K562 (cell line): ENCODE results near the gene KLHL6. TPM values are rescaled to one million over a fixed set of nuclear protein-coding genes. Genes with fewer than 3 reads are reported as not detected.

Experiments used
- ATAC-seq: fragments of 200-7000 bp; cut with Tn5 transposase; 3 replicates; pipeline ENCODE4 v1.9.1; 2020; ENCODE audit warnings: moderate library complexity
- BruUV-seq: library from RNA; stranded (reverse); fragments of 400-500 nt; replicated peaks from 2 replicates; lab custom pipeline; 2021; lab: Mats Ljungman, UMichigan
- CTCF ChIA-PET: fragments of 300-600 bp; formaldehyde crosslinking; extraction: SDS; loops from one replicate; lab custom pipeline; 2021; ENCODE audit warnings: low intra/inter-chr PET ratio; lab: Yijun Ruan, JAX
- POLR2A ChIA-PET: fragments of 300-600, 350-650 bp; sonication (Branson Sonifier 250); formaldehyde crosslinking; extraction: SDS; loops from one replicate; lab custom pipeline; 2021; ENCODE audit warnings: antibody characterized with exemption, inconsistent platforms; lab: Yijun Ruan, JAX
- DNase-seq, 4 experiments: peaks; one replicate each; pipeline versions ENCODE4 v3.0.0 to v3.0.0-alpha.2; 2011 to 2018; ENCODE audit warnings: low spot score in 3 of 4, mixed read lengths in 3 of 4; ENCODE audit errors: extremely low read depth in 1 of 4
- FAIRE-seq: peaks from 2 replicates; lab custom pipeline; 2011; peaks lifted over from hg19 to GRCh38; lab: Jason Lieb, UNC
- H2AFZ ChIP-seq: 2 replicates; pipeline ENCODE4 v1.6.0; 2011; ENCODE audit warnings: low read depth, low read length, control low read depth, inconsistent platforms
- H3K27ac ChIP-seq: fragments of 200-600 bp; 3 replicates; pipeline ENCODE4 v1.8.0; 2011; ENCODE audit warnings: low read depth, mild to moderate bottlenecking, control low read depth, inconsistent platforms, low read length, moderate library complexity, mixed read lengths; ENCODE audit errors: extremely low read depth
- H3K27me3 ChIP-seq, 2 experiments: fragments of 300-600 bp in 1 of 2; 2 replicates in 1 of 2; 3 replicates in 1 of 2; pipeline versions ENCODE4 v1.6.0 to v1.8.0; 2011; ENCODE audit warnings: inconsistent platforms in 2 of 2, low read length in 2 of 2, mild to moderate bottlenecking in 1 of 2, mixed read lengths in 1 of 2, moderate library complexity in 1 of 2; ENCODE audit not compliant: control insufficient read depth in 2 of 2, insufficient read depth in 2 of 2
- H3K36me3 ChIP-seq: fragments of 300-600 bp; 3 replicates; pipeline ENCODE4 v1.8.0; 2011; ENCODE audit warnings: mild to moderate bottlenecking, low read length, inconsistent platforms; ENCODE audit not compliant: control insufficient read depth, insufficient read depth
- H3K4me1 ChIP-seq, 2 experiments: fragments of 200-600 bp in 1 of 2; replicated peaks in 1 of 2; 2 replicates in 1 of 2; 3 replicates in 1 of 2; pipeline versions ENCODE4 v1.5.1 to v1.8.0; 2011; ENCODE audit warnings: inconsistent platforms in 2 of 2, low read length in 2 of 2, mild to moderate bottlenecking in 1 of 2, mixed read lengths in 1 of 2, moderate library complexity in 1 of 2; ENCODE audit not compliant: control insufficient read depth in 2 of 2, insufficient read depth in 2 of 2
- H3K4me2 ChIP-seq: 2 replicates; pipeline ENCODE4 v1.6.1; 2011; ENCODE audit warnings: low read length, control low read depth, inconsistent platforms, mixed read lengths; ENCODE audit not compliant: insufficient read depth
- H3K4me3 ChIP-seq: fragments of 200-600 bp; sonication (generic), shearing (Covaris generic); 2 replicates; pipeline ENCODE4 v1.5.1; 2016; ENCODE audit warnings: control low read depth, inconsistent platforms
- H3K79me2 ChIP-seq: fragments of 200-600 bp; 3 replicates; pipeline ENCODE4 v1.8.0; 2011; ENCODE audit warnings: low read length, inconsistent platforms; ENCODE audit not compliant: control insufficient read depth, insufficient read depth
- H3K9ac ChIP-seq, 2 experiments: 2 replicates each; pipeline versions ENCODE4 v1.6.0 to v1.6.1; 2011; ENCODE audit warnings: low read depth in 2 of 2, low read length in 2 of 2, control low read depth in 1 of 2, inconsistent platforms in 1 of 2, mild to moderate bottlenecking in 1 of 2, mixed read lengths in 1 of 2; ENCODE audit not compliant: insufficient read depth in 1 of 2
- H3K9me1 ChIP-seq: one replicate; pipeline ENCODE4 v1.6.0; 2011; ENCODE audit warnings: inconsistent platforms, mild to moderate bottlenecking, low read length, moderate library complexity; ENCODE audit not compliant: control insufficient read depth, insufficient read depth
- H3K9me3 ChIP-seq: replicated peaks from 2 replicates; pipeline ENCODE4 v1.5.1; 2011; ENCODE audit warnings: low read depth, low read length, inconsistent platforms; ENCODE audit not compliant: control insufficient read depth, insufficient read depth
- H4K20me1 ChIP-seq: replicated peaks from 2 replicates; pipeline ENCODE4 v1.6.1; 2011; ENCODE audit warnings: low read length, inconsistent platforms, mixed read lengths; ENCODE audit not compliant: control insufficient read depth, insufficient read depth
- C11orf30 ChIP-seq: fragments of 450-650 bp; IDR thresholded peaks from 2 replicates; pipeline ENCODE4 v1.6.1; 2016; ENCODE audit warnings: low read depth, mild to moderate bottlenecking
- CHD4 ChIP-seq: fragments of 200-600 bp; sonication (generic); IDR thresholded peaks from 3 replicates; pipeline ENCODE4 v1.6.1; 2012; ENCODE audit warnings: low read depth, mild to moderate bottlenecking, mixed read lengths, low read length, inconsistent platforms; ENCODE audit not compliant: insufficient read depth, insufficient replicate concordance, poor library complexity, severe bottlenecking
- CREBBP ChIP-seq: IDR thresholded peaks from one replicate; pipeline ENCODE4 v1.6.1; 2012; ENCODE audit warnings: low read depth, mild to moderate bottlenecking, control low read depth, inconsistent platforms, low read length
- CREM ChIP-seq: IDR thresholded peaks from 2 replicates; pipeline ENCODE4 v1.6.1; 2014; ENCODE audit warnings: antibody characterized with exemption, low read depth
- DDX20 ChIP-seq: fragments of 450-650 bp; IDR thresholded peaks from 2 replicates; pipeline ENCODE4 v1.6.1; 2016; ENCODE audit warnings: missing genetic modification characterization, low read depth, mild to moderate bottlenecking, missing compliant biosample characterization, moderate library complexity
- ETV1 ChIP-seq: fragments of 450-650 bp; conservative IDR thresholded peaks from 2 replicates; pipeline ENCODE4 v1.6.1; 2016; ENCODE audit warnings: missing genetic modification characterization, control low read depth, low read depth, missing compliant biosample characterization
- EWSR1 ChIP-seq: fragments of 450-650 bp; IDR thresholded peaks from 2 replicates; pipeline ENCODE4 v1.6.1; 2018; ENCODE audit warnings: borderline replicate concordance, mild to moderate bottlenecking, low read depth, moderate library complexity; ENCODE audit not compliant: partially characterized antibody
- GATAD2B ChIP-seq: fragments of 450-650 bp; IDR thresholded peaks from 2 replicates; pipeline ENCODE4 v1.6.1; 2017; ENCODE audit warnings: mild to moderate bottlenecking, borderline replicate concordance
- HNRNPK ChIP-seq: fragments of 200-400 bp; formaldehyde crosslinking; IDR thresholded peaks from one replicate; pipeline ENCODE4 v1.6.1; 2018; ENCODE audit warnings: mild to moderate bottlenecking, low read depth, low read length; ENCODE audit not compliant: poor library complexity, severe bottlenecking
- MBD2 ChIP-seq: sonication (generic); IDR thresholded peaks from 2 replicates; pipeline ENCODE4 v1.6.1; 2016; ENCODE audit warnings: low read depth, borderline replicate concordance
- MCM2 ChIP-seq: fragments of 450-650 bp; IDR thresholded peaks from 2 replicates; pipeline ENCODE4 v1.6.1; 2017; ENCODE audit warnings: low read depth, mild to moderate bottlenecking
- NCOA2 ChIP-seq, 2 experiments: fragments of 450-650 bp; IDR thresholded peaks; 2 replicates each; pipeline ENCODE4 v1.6.1; 2018; ENCODE audit warnings: mild to moderate bottlenecking in 2 of 2, moderate library complexity in 1 of 2; ENCODE audit not compliant: partially characterized antibody in 2 of 2
- NCOA6 ChIP-seq: fragments of 450-650 bp; IDR thresholded peaks from 2 replicates; pipeline ENCODE4 v1.6.1; 2017; ENCODE audit warnings: mild to moderate bottlenecking
- NFE2 ChIP-seq: IDR thresholded peaks from 2 replicates; pipeline ENCODE4 v1.6.1; 2014; ENCODE audit warnings: antibody characterized with exemption, low read depth
- NR1H2 ChIP-seq: sonication (generic); formaldehyde crosslinking; IDR thresholded peaks from 2 replicates; pipeline ENCODE4 v1.4.0; 2020; ENCODE audit warnings: mild to moderate bottlenecking, missing genetic modification reagents
- RBFOX2 ChIP-seq: fragments of 200-400 bp; formaldehyde crosslinking; IDR thresholded peaks from 2 replicates; pipeline ENCODE4 v1.6.1; 2017; ENCODE audit warnings: low read depth, mild to moderate bottlenecking, low read length, moderate library complexity
- SP2 ChIP-seq: IDR thresholded peaks from 2 replicates; pipeline ENCODE4 v1.6.1; 2011; ENCODE audit warnings: mild to moderate bottlenecking, low read depth, low read length, moderate library complexity; ENCODE audit not compliant: poor library complexity, severe bottlenecking; ENCODE audit errors: extremely low read depth
- SREBF1 ChIP-seq: fragments of 150-350 bp; IDR thresholded peaks from 2 replicates; pipeline ENCODE4 v1.6.1; 2014; ENCODE audit warnings: antibody characterized with exemption, low read depth, low read length, borderline replicate concordance
- TEAD1 ChIP-seq, 2 experiments: fragments of 450-650 bp in 1 of 2; sonication (generic) in 1 of 2; formaldehyde crosslinking; IDR thresholded peaks; 2 replicates each; pipeline versions ENCODE4 v1.4.0 to v1.8.0; 2020 to 2022; ENCODE audit warnings: mild to moderate bottlenecking in 2 of 2, missing genetic modification reagents in 1 of 2
- YBX1 ChIP-seq: fragments of 450-650 bp; IDR thresholded peaks from 2 replicates; pipeline ENCODE4 v1.7.1; 2016; ENCODE audit warnings: mild to moderate bottlenecking
- ZNF740 ChIP-seq, 3 experiments: fragments of 200-800 bp in 1 of 3; sonication (Bioruptor generic) in 1 of 3; sonication (generic) in 1 of 3; formaldehyde crosslinking in 1 of 3; IDR thresholded peaks; 2 replicates each; pipeline versions ENCODE4 v1.6.1 to v1.8.0; 2016 to 2022; ENCODE audit warnings: mild to moderate bottlenecking in 2 of 3, missing compliant biosample characterization in 2 of 3, missing genetic modification characterization in 2 of 3, missing genetic modification reagents in 1 of 3
- WGBS: fragments of 100-300 bp; shearing (Covaris generic); methylation state at CpG from one replicate; pipeline ENCODE4 v1.1.6; 2016; ENCODE audit warnings: low coverage, mixed read lengths; ENCODE audit not compliant: insufficient coverage; ENCODE audit errors: missing lambda C conversion rate; 5-methylcytosine and 5-hydroxymethylcytosine counted together
- in situ Hi-C: fragments of 300-500 bp; cut with MboI; formaldehyde crosslinking; loops from 4 replicates; pipeline ENCODE4 v1.15.0; 2018; ENCODE audit warnings: inconsistent platforms, mixed read lengths
- intact Hi-C: fragments of 100-400 bp; cut with micrococcal nuclease; formaldehyde crosslinking; loops from 2 replicates; pipeline ENCODE4 v1.14.2; 2022
- polyA plus RNA-seq, 8 experiments: library from polyadenylated mRNA; depleted of rRNA in 4 of 8; stranded (reverse) in 5 of 8; unstranded in 3 of 8; fragments of >200 nt; fragmentation: Nextera tagmentation in 2 of 8; fragmentation: Illumina TruSeq in 1 of 8; extraction: Ambion mirVana in 2 of 8; extraction: Trizol in 1 of 8; gene quantifications; 2 replicates each; pipeline versions ENCODE4 v1.2.1 to v1.2.3, GENCODE V29; 2011 to 2014; ENCODE audit warnings: inconsistent platforms in 1 of 8, missing spikeins in 1 of 8
- total RNA-seq, 7 experiments: library from RNA; depleted of rRNA in 6 of 7; stranded (reverse); fragments of >200 nt in 6 of 7; fragmentation: Illumina TruSeq in 2 of 7; extraction: Trizol in 2 of 7; gene quantifications; 2 replicates each; pipeline versions ENCODE4 v1.2.1 to v1.2.3, GENCODE V29; 2011 to 2021; ENCODE audit warnings: low replicate concordance in 1 of 7

KLHL6 gene
- total and polyA plus RNA-seq, 9 of the 15 experiments (the other 6 are each of a cell fraction or from before 2014, with no cell fraction given): 0.18 to 2.1 (median 1.4) TPM

GRCh38 chr3:183448369-183449128 is 107.0 kb downstream of the KLHL6 start:
- no peaks in the 10 kb centered on the region for H4K20me1 ChIP-seq
- H3K79me2 ChIP-seq: peaks cover 31% of the 10 kb centered on the region
- ChIA-PET POLR2A (interaction anchor here (0.5 to 3.6 kb wide), 12 partner anchors 9 to 436 kb away, joined by 3 to 19 read pairs (median 3); partner anchors contain the start of gene PARL), CTCF (interaction anchor here (1.1 kb wide), 1 partner anchor 66 kb away, joined by 3 read pairs; no protein-coding TSS in a partner anchor)
- DNase-seq (no peak), FAIRE-seq (no peak), ATAC-seq (peak; percentile 12)
- peaks cover 0 to 7% of the 10 kb centered on the region in 2 experiments; a peak in 2 of 5 replicates for H3K4me1 ChIP-seq
- peaks cover 11% of the 10 kb centered on the region for H3K9me3 ChIP-seq
- H3K4me2 ChIP-seq: peak overlapping the region; percentile 96
- no peaks in the 10 kb centered on the region for H3K27me3 ChIP-seq
- H3K36me3 ChIP-seq: peaks cover 17% of the 10 kb centered on the region; the same call in 2 of the 3 replicates
- peak overlapping the region; percentile 76 for H3K4me3 ChIP-seq
- H3K27ac ChIP-seq: peak overlapping the region; percentile 17; the same call in 2 of the 3 replicates
- H3K9me1 ChIP-seq: no peaks in the 10 kb centered on the region
- intact Hi-C loops: loop anchor here (5.0 kb wide), 2 partner anchors 36 to 56 kb away; no protein-coding TSS in a partner anchor
- peak overlapping the region; percentile 98; the same call in 1 of the 2 replicates for H2AFZ ChIP-seq
- in situ Hi-C loops: no loop called here
- WGBS: 3% methylated on average over 3 of the region's 3 CpGs
- peak overlapping the region in 1 of 2 experiments; percentile 79; a peak in 2 of 4 replicates for H3K9ac ChIP-seq
- no TSS peak for BruUV-seq
- TF ChIP-seq CHD4 (no peak), C11orf30 (0 out of 2 replicates have a peak, but pooled peaks have one; percentile 4), HNRNPK (no peak), NFE2 (0 out of 2 replicates have a peak, but pooled peaks have one; percentile 13), MBD2 (no peak), RBFOX2 (no peak), DDX20 (tag) (no peak), EWSR1 (no peak), NCOA6 (no peak), TEAD1 (CRISPR knock-in tag; IDR thresholded peaks at IDR 0.05) (no peak), ETV1 (tag) (no peak), MCM2 (no peak), SP2 (no peak), CREBBP (no peak), ZNF740 (CRISPR knock-in tag; IDR thresholded peaks at IDR 0.05) (no peak), ZNF740 (tag; IDR thresholded peaks at IDR 0.05) (no peak), YBX1 (no peak), NCOA2 (IDR thresholded peaks at IDR 0.05; ENCODE audit: partially characterized antibody in 2 of 2) (no peak), NR1H2 (no peak), CREM (no peak), GATAD2B (0 out of 2 replicates have a peak, but pooled peaks have one; percentile 55), SREBF1 (no peak)
